ENCODE data around the gene MRPL14. TPM values are rescaled to one million over a fixed set of nuclear protein-coding genes. Genes with fewer than 3 reads are reported as not detected.

MRPL14 gene
- total and polyA plus RNA-seq, 2 of the 8 experiments (the other 6 are each of a cell fraction or from before 2014, with no cell fraction given) = 82.0 to 97.1 TPM

GRCh38 chr6:44086931-44087574 lies 40.2 kb downstream of the MRPL14 start:
- Histone ChIP-seq H2AK5ac (ENCODE audit: low read depth, low read length) (no peak overlapping the region), H3K4ac (replicated peaks; ENCODE audit: insufficient read length, low read depth, low read length) (no peak overlapping the region), H2BK15ac (ENCODE audit: low read length) (no peak overlapping the region), H4K20me1 (replicated peaks in 1 of 2; ENCODE audit: control insufficient read depth in 1 of 2, insufficient read depth in 2 of 2, low read length in 2 of 2) (peaks cover 0 to 2% of the 10 kb centered on the region in 2 experiments), H2BK20ac (ENCODE audit: low read length) (no peak overlapping the region), H3K14ac (ENCODE audit: insufficient read length) (no peak overlapping the region), H3K23me2 (ENCODE audit: low read depth, low read length) (no peaks in the 10 kb centered on the region), H3K9ac (replicated peaks in 1 of 4; ENCODE audit: extremely low read depth in 1 of 4, low read depth in 3 of 4, low read length in 3 of 4) (no peak overlapping the region), H3K27ac (ENCODE audit: low read depth, low read length) (no peak overlapping the region), H4K8ac (ENCODE audit: extremely low read depth, insufficient read depth, low read length) (no peak overlapping the region), H3K56ac (replicated peaks; ENCODE audit: insufficient read length, low read depth, low read length) (no peak overlapping the region), H3K79me2 (ENCODE audit: control insufficient read depth in 1 of 2, insufficient read depth in 2 of 2, low read length in 2 of 2) (no peaks in the 10 kb centered on the region), H4K5ac (ENCODE audit: insufficient read length, low read depth, low read length) (no peak overlapping the region), H2BK12ac (ENCODE audit: low read depth, low read length) (peak overlapping the region; percentile 84; the same call in 1 of the 2 replicates), H3K79me1 (ENCODE audit: low read depth, low read length) (no peaks in the 10 kb centered on the region), H3K9me3 (ENCODE audit: insufficient read depth in 2 of 2, low read depth in 1 of 2, low read length in 1 of 2) (no peaks in the 10 kb centered on the region), H3K18ac (ENCODE audit: extremely low read depth, low read length) (no peak overlapping the region), H3K23ac (ENCODE audit: insufficient read length) (no peak overlapping the region), H2AFZ (ENCODE audit: low read length) (no peak overlapping the region), H4K91ac (replicated peaks; ENCODE audit: insufficient read length, low read length) (no peak overlapping the region), H3K4me3 (ENCODE audit: extremely low read depth in 1 of 4, insufficient read depth in 2 of 4, low read depth in 3 of 4, low read length in 4 of 4) (no peak overlapping the region), H3K36me3 (ENCODE audit: control insufficient read depth in 2 of 4, insufficient read depth in 4 of 4, low read length in 3 of 4) (peaks cover 0 to 6% (median 0%) of the 10 kb centered on the region in 4 experiments; a peak in 2 of 8 replicates), H2BK120ac (replicated peaks; ENCODE audit: low read depth, low read length) (no peak overlapping the region), H3K4me1 (replicated peaks in 1 of 4; ENCODE audit: control insufficient read depth in 3 of 4, insufficient read depth in 4 of 4, low read length in 3 of 4) (peaks cover 0 to 6% (median 3%) of the 10 kb centered on the region in 4 experiments; a peak in 6 of 7 replicates), H3K27me3 (replicated peaks in 1 of 4; ENCODE audit: control insufficient read depth in 3 of 4, extremely low read depth in 1 of 4, insufficient read depth in 3 of 4, low read length in 3 of 4) (no peaks in the 10 kb centered on the region), H2BK5ac (ENCODE audit: low read depth, low read length) (no peak overlapping the region; the same call in 1 of the 2 replicates), H3K4me2 (ENCODE audit: insufficient read depth in 1 of 2, low read depth in 2 of 2, low read length in 2 of 2) (no peak overlapping the region)
- 92% methylated on average over 9 of the region's 9 CpGs; no CpG with 5 or more reads in 1 of the 2 experiments for WGBS, 2 experiments (ENCODE audit: extremely low coverage in 1 of 2, insufficient coverage in 1 of 2, insufficient read length in 1 of 2, insufficient replicate concordance in 2 of 2, low coverage in 1 of 2, low lambda C conversion rate in 2 of 2, missing lambda C conversion rate in 1 of 2)
- ChIA-PET CTCF (ENCODE audit: partially characterized antibody) (interaction anchor here (0.6 to 4.9 kb wide), 7 partner anchors 10 to 240 kb away, joined by 3 to 22 read pairs (median 14); no protein-coding TSS in a partner anchor), POLR2A (ENCODE audit: partially characterized antibody) (interaction anchor here (0.6 kb wide), 1 partner anchor 1617 kb away, joined by 3 read pairs; no protein-coding TSS in a partner anchor)
- FAIRE-seq (no peak), DNase-seq (ENCODE audit: low read depth in 1 of 2, low spot score in 2 of 2) (no peak)
- TF ChIP-seq BCL11A (IDR thresholded peaks at IDR 0.05; ENCODE audit: low read depth in 2 of 2, low read length in 2 of 2) (no peak), POLR2AphosphoS5 (IDR thresholded peaks at IDR 0.05; ENCODE audit: low read depth, low read length) (no peak), GTF2F1 (IDR thresholded peaks at IDR 0.05; ENCODE audit: borderline replicate concordance, low read depth, low read length) (no peak)
